Prostate gland (tissue), 2 donors: ENCODE results near the gene NKX1-1. TPM values are rescaled to one million over a fixed set of nuclear protein-coding genes. Genes with fewer than 3 reads are reported as not detected.

Source experiments
- DNase-seq: peaks from one replicate; pipeline ENCODE4 v3.0.0-alpha.2; 2019; ENCODE audit warnings: low spot score
- H3K27ac ChIP-seq, 2 donors: fragments of 200-600 bp; sonication (generic); 2 replicates each; pipeline ENCODE4 v1.5.1; 2017 to 2019
- H3K27me3 ChIP-seq: fragments of 200-600 bp; sonication (generic); replicated peaks from 2 replicates; pipeline ENCODE4 v1.5.1; 2019; ENCODE audit not compliant: insufficient read depth
- H3K36me3 ChIP-seq, 2 donors: fragments of 200-600 bp; sonication (generic); 1 replicate in 1 of 2; 2 replicates in 1 of 2; pipeline versions ENCODE4 v1.5.1 to v1.8.1; 2017 to 2019
- H3K4me1 ChIP-seq: fragments of 200-600 bp; sonication (generic); replicated peaks from 2 replicates; pipeline ENCODE4 v1.5.1; 2019
- H3K4me3 ChIP-seq, 2 donors: fragments of 200-600 bp; sonication (generic); 2 replicates each; pipeline ENCODE4 v1.5.1; 2017 to 2019
- H3K9me3 ChIP-seq: fragments of 200-600 bp; sonication (generic); 2 replicates; pipeline ENCODE4 v1.5.1; 2017
- POLR2A ChIP-seq: fragments of 450-650 bp; IDR thresholded peaks from one replicate; pipeline ENCODE4 v1.6.1; 2016; ENCODE audit warnings: antibody characterized with exemption, mild to moderate bottlenecking
- POLR2AphosphoS5 ChIP-seq: sonication (generic); formaldehyde crosslinking; IDR thresholded peaks from one replicate; pipeline ENCODE4 v1.6.1; 2017; ENCODE audit warnings: antibody characterized with exemption
- WGBS: methylation state at CpG from one replicate; pipeline ENCODE4 v1.1.5; 2018; 5-methylcytosine and 5-hydroxymethylcytosine counted together
- intact Hi-C: fragments of 100-400 bp; cut with DNase I; formaldehyde crosslinking; loops from one replicate; pipeline ENCODE4 v1.14.2; 2022
- total RNA-seq, 2 donors: library from RNA; depleted of rRNA; stranded (reverse); fragments of >200 nt; gene quantifications; one replicate each; pipeline ENCODE4 v1.1.0, GENCODE V29; 2016
- TF ChIP-seq, protein P1 (sequence below), 4 experiments: fragments of 200-600 bp in 2 of 4; fragments of 450-650 bp in 2 of 4; sonication (generic) in 2 of 4; IDR thresholded peaks; 1 replicate in 3 of 4; 2 replicates in 1 of 4; pipeline ENCODE4 v1.5.1; 2016 to 2019; ENCODE audit warnings: antibody characterized with exemption in 4 of 4, mild to moderate bottlenecking in 2 of 4, moderate library complexity in 2 of 4

NKX1-1 gene
- total RNA-seq, 2 donors from 2014 or later: not detected

DNA sequence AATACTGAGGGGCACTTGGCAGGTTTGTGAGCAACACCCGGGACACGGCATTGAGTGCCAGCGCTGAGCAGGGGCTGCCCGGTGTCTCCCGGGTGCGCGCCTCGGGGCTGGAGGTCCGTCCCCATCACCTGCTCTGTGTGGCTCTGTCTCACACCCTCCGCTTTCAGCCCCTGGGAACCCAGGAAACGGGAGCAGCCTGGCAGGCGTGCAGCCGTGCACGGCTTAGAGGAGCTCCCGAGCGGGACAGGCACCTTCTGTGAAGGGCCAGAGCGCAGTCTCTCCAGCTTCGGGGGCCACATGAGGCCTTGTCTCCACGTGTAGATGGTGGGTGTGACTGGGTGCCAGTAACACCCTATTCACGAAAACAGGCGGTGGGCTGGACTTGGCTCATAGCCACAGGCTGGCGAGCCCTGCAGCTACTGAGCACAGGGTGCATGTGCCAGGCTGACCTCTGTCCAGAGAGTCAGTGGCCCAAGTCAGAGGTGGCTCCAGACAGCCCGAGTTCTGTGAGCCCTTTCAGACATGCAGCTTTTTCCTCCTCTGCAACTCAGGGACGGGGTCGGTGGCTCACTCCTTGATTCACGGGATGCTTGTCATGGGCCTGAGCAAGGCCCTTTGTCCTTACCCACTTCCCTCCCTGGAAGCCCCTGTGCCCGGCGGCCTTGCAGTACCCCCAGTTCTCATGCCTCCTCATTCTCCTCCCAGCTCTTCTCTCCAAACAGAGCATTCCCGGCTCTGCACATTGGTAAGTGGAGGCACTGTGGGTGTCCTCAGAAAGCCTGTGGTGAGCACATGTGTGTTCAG lies 35.7 kb downstream of the NKX1-1 start:
- no peak for DNase-seq
- H3K36me3 ChIP-seq: no peaks in the 10 kb centered on the region
- H3K27ac ChIP-seq: no peak overlapping the region

DNA sequence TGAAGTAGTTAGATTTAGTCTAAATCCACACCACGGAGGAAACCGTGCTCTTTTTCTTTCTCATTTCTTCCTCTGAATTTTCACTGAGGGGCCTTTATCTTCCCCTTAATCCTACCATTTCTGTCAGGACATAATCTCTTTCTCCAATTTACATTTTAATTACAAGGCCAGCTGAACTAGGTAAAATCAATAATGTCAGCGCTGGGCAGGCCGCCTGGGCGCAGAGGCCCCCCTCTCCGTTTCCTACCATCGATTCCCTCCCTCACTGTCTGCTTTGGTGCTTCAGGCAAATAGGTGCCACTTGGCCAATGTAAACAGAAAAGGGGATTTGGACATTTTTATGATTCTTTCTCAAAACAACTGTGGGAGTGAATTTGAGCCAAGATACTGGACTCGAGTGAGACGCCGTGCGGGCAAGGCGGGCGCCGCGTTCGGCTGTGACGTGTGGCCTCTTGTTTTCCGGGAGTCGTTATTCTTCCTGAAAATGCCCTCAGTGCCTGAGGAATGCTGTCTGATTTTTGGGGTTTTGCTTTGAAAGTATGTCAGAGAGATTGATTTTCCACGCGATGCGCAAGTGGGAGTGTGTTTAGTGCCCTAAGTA lies 36.7 kb downstream of the NKX1-1 start:
- no peaks in the 10 kb centered on the region for H3K36me3 ChIP-seq
- no peak overlapping the region for H3K4me3 ChIP-seq
- H3K4me1 ChIP-seq: no peaks in the 10 kb centered on the region
- intact Hi-C loops: no loop called here
- DNase-seq: no peak
- no peaks in the 10 kb centered on the region for H3K27me3 ChIP-seq
- 69% methylated on average over 22 of the region's 22 CpGs for whole genome bisulfite sequencing
- H3K9me3 ChIP-seq: no peaks in the 10 kb centered on the region
- H3K27ac ChIP-seq: no peak overlapping the region
- no peak for TF ChIP-seq POLR2AphosphoS5
- TF ChIP-seq POLR2A: no peak
- TF ChIP-seq, protein P1, sequence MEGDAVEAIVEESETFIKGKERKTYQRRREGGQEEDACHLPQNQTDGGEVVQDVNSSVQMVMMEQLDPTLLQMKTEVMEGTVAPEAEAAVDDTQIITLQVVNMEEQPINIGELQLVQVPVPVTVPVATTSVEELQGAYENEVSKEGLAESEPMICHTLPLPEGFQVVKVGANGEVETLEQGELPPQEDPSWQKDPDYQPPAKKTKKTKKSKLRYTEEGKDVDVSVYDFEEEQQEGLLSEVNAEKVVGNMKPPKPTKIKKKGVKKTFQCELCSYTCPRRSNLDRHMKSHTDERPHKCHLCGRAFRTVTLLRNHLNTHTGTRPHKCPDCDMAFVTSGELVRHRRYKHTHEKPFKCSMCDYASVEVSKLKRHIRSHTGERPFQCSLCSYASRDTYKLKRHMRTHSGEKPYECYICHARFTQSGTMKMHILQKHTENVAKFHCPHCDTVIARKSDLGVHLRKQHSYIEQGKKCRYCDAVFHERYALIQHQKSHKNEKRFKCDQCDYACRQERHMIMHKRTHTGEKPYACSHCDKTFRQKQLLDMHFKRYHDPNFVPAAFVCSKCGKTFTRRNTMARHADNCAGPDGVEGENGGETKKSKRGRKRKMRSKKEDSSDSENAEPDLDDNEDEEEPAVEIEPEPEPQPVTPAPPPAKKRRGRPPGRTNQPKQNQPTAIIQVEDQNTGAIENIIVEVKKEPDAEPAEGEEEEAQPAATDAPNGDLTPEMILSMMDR (IDR thresholded peaks at IDR 0.05): no peak

More for the DNA sequence above, 35.7 kb downstream of the NKX1-1 start:
- no peaks in the 10 kb centered on the region for H3K27me3 ChIP-seq
- H3K9me3 ChIP-seq: no peaks in the 10 kb centered on the region
- intact Hi-C loops: no loop called here
- H3K4me3 ChIP-seq: no peak overlapping the region
- WGBS: 92% methylated on average over 29 of the region's 29 CpGs
- H3K4me1 ChIP-seq: no peaks in the 10 kb centered on the region
- TF ChIP-seq POLR2A (no peak), POLR2AphosphoS5 (no peak)
- TF ChIP-seq, protein P1 (IDR thresholded peaks at IDR 0.05): no peak

GRCh38 chr4:1369091-1369450 lies 37.2 kb downstream of the NKX1-1 start:
- Histone ChIP-seq H3K4me1 (no peaks in the 10 kb centered on the region), H3K4me3 (no peak overlapping the region), H3K27ac (no peak overlapping the region), H3K36me3 (no peaks in the 10 kb centered on the region), H3K9me3 (no peaks in the 10 kb centered on the region), H3K27me3 (no peaks in the 10 kb centered on the region)
- TF ChIP-seq POLR2A: no peak
- TF ChIP-seq, protein P1 (IDR thresholded peaks at IDR 0.05): no peak
- TF ChIP-seq POLR2AphosphoS5: no peak
- no peak for DNase-seq
- WGBS: 73% methylated on average over 18 of the region's 18 CpGs
- intact Hi-C loops: no loop called here

- no peaks in the 10 kb centered on the region for H3K36me3 ChIP-seq
- H3K27me3 ChIP-seq: no peaks in the 10 kb centered on the region
- intact Hi-C loops: no loop called here
- no peak for DNase-seq
- no peak overlapping the region for H3K4me3 ChIP-seq
- 86% methylated on average over 24 of the region's 24 CpGs for WGBS
- H3K9me3 ChIP-seq: no peaks in the 10 kb centered on the region
- TF ChIP-seq, protein P1 (IDR thresholded peaks at IDR 0.05): no peak
- TF ChIP-seq POLR2A: no peak
- TF ChIP-seq POLR2AphosphoS5: no peak
- H3K27ac ChIP-seq: no peak overlapping the region
- H3K4me1 ChIP-seq: no peaks in the 10 kb centered on the region
Measured at GRCh38 chr4:1368421-1369090, 37.7 kb downstream of the NKX1-1 start.
